ENCODE measurements around the gene CDC23.

DNA sequence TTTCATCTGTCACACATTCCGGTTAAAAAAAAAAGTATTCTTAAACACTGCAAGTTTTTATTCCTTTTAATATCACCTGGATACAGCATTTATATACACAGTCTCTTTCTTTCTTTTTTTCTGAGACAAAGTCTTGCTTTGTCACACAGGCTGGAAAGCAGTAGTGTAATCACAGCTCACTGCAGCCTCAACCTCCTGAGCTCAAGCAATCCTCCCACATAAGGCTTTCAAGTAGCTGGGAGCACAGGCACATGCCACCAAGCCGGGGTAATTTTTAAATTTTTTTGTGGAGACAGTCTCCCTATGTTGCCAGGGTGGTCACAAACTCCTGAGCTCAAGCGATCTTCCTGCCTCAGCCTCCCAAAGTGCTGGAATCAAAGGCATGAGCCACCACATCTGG is 20.3 kb downstream of the CDC23 start:
- TF ChIP-seq, protein P1, sequence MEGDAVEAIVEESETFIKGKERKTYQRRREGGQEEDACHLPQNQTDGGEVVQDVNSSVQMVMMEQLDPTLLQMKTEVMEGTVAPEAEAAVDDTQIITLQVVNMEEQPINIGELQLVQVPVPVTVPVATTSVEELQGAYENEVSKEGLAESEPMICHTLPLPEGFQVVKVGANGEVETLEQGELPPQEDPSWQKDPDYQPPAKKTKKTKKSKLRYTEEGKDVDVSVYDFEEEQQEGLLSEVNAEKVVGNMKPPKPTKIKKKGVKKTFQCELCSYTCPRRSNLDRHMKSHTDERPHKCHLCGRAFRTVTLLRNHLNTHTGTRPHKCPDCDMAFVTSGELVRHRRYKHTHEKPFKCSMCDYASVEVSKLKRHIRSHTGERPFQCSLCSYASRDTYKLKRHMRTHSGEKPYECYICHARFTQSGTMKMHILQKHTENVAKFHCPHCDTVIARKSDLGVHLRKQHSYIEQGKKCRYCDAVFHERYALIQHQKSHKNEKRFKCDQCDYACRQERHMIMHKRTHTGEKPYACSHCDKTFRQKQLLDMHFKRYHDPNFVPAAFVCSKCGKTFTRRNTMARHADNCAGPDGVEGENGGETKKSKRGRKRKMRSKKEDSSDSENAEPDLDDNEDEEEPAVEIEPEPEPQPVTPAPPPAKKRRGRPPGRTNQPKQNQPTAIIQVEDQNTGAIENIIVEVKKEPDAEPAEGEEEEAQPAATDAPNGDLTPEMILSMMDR (IDR thresholded peaks at IDR 0.05 in 4 of 5, conservative IDR thresholded peaks at IDR 0.05 in 1 of 5) = no peak
- no peak for TF ChIP-seq POLR2A (IDR thresholded peaks at IDR 0.05)
